Measurements from ENCODE around the gene ZNF324. TPM values are rescaled to one million over a fixed set of nuclear protein-coding genes. Genes with fewer than 3 reads are reported as not detected.

Gene ZNF324
- total and polyA plus RNA-seq, 9 of the 15 experiments (the other 6 are each of a cell fraction or from before 2014, with no cell fraction given), result 0.92 to 16.4 (median 5.3) TPM

GRCh38 chr19:58519355-58520256 lies 52.7 kb downstream of the ZNF324 start, which contains the start of gene ZBTB45 (continued):
- TF ChIP-seq AFF1 (IDR thresholded peaks at IDR 0.05; ENCODE audit: low read depth in 1 of 2, partially characterized antibody in 2 of 2) (peak; percentile 53 to 86), BRD9 (IDR thresholded peaks at IDR 0.05; ENCODE audit: low read depth, partially characterized antibody) (peak; percentile 63), BCL6 (CRISPR knock-in tag; IDR thresholded peaks at IDR 0.05) (no peak; the same call in 1 of the 2 replicates), TAF9B (IDR thresholded peaks at IDR 0.05; ENCODE audit: partially characterized antibody) (peak; percentile 96), ZFP91 (CRISPR knock-in tag; IDR thresholded peaks at IDR 0.05) (0 out of 2 replicates have a peak, but pooled peaks have one; percentile 64), ATF2 (CRISPR knock-in tag; IDR thresholded peaks at IDR 0.05) (no peak), TBP (optimal IDR thresholded peaks at IDR 0.05; ENCODE audit: low read depth, low read length) (peak; percentile 95), ZNF431 (CRISPR knock-in tag; IDR thresholded peaks at IDR 0.05) (peak; percentile 47), HEY1 (CRISPR knock-in tag; IDR thresholded peaks at IDR 0.05; ENCODE audit: borderline replicate concordance) (no peak), FIP1L1 (IDR thresholded peaks at IDR 0.05; ENCODE audit: low read depth, low read length, poor library complexity, severe bottlenecking) (peak; percentile 99), RAD21 (CRISPR knock-in tag; conservative IDR thresholded peaks at IDR 0.05 in 1 of 2, IDR thresholded peaks at IDR 0.05 in 1 of 2) (peak; percentile 83 to 85), NR2C1 (IDR thresholded peaks at IDR 0.05) (peak; percentile 89), NR2C1 (tag; IDR thresholded peaks at IDR 0.05) (peak; percentile 91), TEAD4 (IDR thresholded peaks at IDR 0.05; ENCODE audit: low read length) (peak; percentile 84), TEAD4 (CRISPR knock-in tag; IDR thresholded peaks at IDR 0.05; ENCODE audit: borderline replicate concordance) (peak; percentile 80), SIN3B (IDR thresholded peaks at IDR 0.05; ENCODE audit: low read depth) (peak; percentile 99), TFE3 (CRISPR knock-in tag; IDR thresholded peaks at IDR 0.05) (no peak), BHLHE40 (IDR thresholded peaks at IDR 0.05; ENCODE audit: low read length) (peak; percentile 26; the same call in 1 of the 2 replicates), KAT8 (IDR thresholded peaks at IDR 0.05; ENCODE audit: low read depth) (no peak)

Measured in K562 (cell line).